ENCODE data around the gene TMEM150C. TPM values are rescaled to one million over a fixed set of nuclear protein-coding genes. Genes with fewer than 3 reads are reported as not detected.

TMEM150C gene
- total RNA-seq, 1 experiment from 2014 or later: 2.7 TPM

GRCh38 chr4:82517043-82517442, 44.7 kb downstream of the TMEM150C start (continued):
- TF ChIP-seq ZSCAN18 (CRISPR knock-in tag; IDR thresholded peaks at IDR 0.05) (no peak), ZNF219 (CRISPR knock-in tag; IDR thresholded peaks at IDR 0.05; ENCODE audit: borderline replicate concordance) (no peak)
- TF ChIP-seq, protein P1, sequence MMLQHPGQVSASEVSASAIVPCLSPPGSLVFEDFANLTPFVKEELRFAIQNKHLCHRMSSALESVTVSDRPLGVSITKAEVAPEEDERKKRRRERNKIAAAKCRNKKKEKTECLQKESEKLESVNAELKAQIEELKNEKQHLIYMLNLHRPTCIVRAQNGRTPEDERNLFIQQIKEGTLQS (CRISPR knock-in tag; conservative IDR thresholded peaks at IDR 0.05): no peak
- TF ChIP-seq, protein P2, sequence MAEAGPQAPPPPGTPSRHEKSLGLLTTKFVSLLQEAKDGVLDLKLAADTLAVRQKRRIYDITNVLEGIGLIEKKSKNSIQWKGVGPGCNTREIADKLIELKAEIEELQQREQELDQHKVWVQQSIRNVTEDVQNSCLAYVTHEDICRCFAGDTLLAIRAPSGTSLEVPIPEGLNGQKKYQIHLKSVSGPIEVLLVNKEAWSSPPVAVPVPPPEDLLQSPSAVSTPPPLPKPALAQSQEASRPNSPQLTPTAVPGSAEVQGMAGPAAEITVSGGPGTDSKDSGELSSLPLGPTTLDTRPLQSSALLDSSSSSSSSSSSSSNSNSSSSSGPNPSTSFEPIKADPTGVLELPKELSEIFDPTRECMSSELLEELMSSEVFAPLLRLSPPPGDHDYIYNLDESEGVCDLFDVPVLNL (CRISPR knock-in tag; IDR thresholded peaks at IDR 0.05; ENCODE audit: borderline replicate concordance, low read depth): no peak

DNA sequence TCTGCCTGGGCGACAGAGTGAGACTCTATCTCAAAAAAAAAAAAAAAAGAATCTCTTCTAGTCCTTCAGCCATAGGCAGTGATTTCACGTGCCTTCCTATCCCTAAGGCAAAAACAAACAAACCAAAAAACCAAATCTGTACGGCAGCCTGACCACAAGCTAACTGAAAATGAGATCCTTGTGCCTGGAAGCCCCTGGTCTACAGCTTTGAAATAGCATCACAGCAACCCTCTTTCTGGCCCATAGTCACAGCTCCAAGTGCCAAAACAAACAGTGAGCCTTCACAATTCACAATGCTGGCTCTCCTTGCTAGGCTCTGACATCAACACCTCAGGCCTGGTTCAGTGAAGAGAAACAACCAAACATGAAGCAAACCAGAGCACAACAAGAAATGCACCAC, 46.1 kb downstream of the TMEM150C start:
- ATAC-seq (no peak), DNase-seq (ENCODE audit: low spot score) (no peak)
- no peaks in the 10 kb centered on the region for H3K27me3 Mint-ChIP-seq (ENCODE audit: low read depth)
- no peak overlapping the region for H3K4me3 Mint-ChIP-seq
- ChIA-PET CTCF (no interaction called here), POLR2A (no interaction called here)
- H3K27ac Mint-ChIP-seq: no peak overlapping the region
- TF ChIP-seq CTCF (IDR thresholded peaks at IDR 0.05) (no peak), TEAD4 (CRISPR knock-in tag; IDR thresholded peaks at IDR 0.05) (no peak)
- TF ChIP-seq, protein P3, sequence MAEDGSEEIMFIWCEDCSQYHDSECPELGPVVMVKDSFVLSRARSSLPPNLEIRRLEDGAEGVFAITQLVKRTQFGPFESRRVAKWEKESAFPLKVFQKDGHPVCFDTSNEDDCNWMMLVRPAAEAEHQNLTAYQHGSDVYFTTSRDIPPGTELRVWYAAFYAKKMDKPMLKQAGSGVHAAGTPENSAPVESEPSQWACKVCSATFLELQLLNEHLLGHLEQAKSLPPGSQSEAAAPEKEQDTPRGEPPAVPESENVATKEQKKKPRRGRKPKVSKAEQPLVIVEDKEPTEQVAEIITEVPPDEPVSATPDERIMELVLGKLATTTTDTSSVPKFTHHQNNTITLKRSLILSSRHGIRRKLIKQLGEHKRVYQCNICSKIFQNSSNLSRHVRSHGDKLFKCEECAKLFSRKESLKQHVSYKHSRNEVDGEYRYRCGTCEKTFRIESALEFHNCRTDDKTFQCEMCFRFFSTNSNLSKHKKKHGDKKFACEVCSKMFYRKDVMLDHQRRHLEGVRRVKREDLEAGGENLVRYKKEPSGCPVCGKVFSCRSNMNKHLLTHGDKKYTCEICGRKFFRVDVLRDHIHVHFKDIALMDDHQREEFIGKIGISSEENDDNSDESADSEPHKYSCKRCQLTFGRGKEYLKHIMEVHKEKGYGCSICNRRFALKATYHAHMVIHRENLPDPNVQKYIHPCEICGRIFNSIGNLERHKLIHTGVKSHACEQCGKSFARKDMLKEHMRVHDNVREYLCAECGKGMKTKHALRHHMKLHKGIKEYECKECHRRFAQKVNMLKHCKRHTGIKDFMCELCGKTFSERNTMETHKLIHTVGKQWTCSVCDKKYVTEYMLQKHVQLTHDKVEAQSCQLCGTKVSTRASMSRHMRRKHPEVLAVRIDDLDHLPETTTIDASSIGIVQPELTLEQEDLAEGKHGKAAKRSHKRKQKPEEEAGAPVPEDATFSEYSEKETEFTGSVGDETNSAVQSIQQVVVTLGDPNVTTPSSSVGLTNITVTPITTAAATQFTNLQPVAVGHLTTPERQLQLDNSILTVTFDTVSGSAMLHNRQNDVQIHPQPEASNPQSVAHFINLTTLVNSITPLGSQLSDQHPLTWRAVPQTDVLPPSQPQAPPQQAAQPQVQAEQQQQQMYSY (CRISPR knock-in tag; IDR thresholded peaks at IDR 0.05): no peak
- H3K4me1 Mint-ChIP-seq: peaks cover 12% of the 10 kb centered on the region
- no peaks in the 10 kb centered on the region for H3K36me3 Mint-ChIP-seq
- no peaks in the 10 kb centered on the region for H3K9me3 Mint-ChIP-seq

DNA sequence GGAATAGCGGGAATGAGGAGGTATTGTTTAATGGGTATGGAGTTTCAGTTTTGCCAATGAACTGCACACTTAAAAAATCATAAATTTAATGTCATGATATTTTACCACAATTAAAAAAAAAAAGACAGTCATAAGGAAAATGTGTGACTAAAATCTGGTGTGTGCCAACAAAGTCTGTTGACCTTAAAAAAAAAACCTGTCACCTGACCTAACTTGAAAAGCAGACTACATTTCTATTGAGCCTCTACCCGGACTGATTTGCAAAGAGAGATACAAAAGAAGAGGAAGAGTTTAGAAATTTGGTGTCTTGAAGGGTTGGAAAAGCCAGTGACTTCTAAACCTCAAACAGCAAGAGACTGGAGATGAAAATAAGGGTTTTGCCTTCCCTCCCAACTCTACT, 48.4 kb downstream of the TMEM150C start:
- ChIA-PET CTCF (no interaction called here), POLR2A (no interaction called here)
- no peaks in the 10 kb centered on the region for H3K9me3 Mint-ChIP-seq
- H3K4me1 Mint-ChIP-seq: peaks cover 12% of the 10 kb centered on the region
- TF ChIP-seq GTF2I (CRISPR knock-in tag; conservative IDR thresholded peaks at IDR 0.05): no peak
- TF ChIP-seq, protein P4, sequence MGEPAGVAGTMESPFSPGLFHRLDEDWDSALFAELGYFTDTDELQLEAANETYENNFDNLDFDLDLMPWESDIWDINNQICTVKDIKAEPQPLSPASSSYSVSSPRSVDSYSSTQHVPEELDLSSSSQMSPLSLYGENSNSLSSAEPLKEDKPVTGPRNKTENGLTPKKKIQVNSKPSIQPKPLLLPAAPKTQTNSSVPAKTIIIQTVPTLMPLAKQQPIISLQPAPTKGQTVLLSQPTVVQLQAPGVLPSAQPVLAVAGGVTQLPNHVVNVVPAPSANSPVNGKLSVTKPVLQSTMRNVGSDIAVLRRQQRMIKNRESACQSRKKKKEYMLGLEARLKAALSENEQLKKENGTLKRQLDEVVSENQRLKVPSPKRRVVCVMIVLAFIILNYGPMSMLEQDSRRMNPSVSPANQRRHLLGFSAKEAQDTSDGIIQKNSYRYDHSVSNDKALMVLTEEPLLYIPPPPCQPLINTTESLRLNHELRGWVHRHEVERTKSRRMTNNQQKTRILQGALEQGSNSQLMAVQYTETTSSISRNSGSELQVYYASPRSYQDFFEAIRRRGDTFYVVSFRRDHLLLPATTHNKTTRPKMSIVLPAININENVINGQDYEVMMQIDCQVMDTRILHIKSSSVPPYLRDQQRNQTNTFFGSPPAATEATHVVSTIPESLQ (CRISPR knock-in tag; IDR thresholded peaks at IDR 0.05): no peak
- no peak for TF ChIP-seq ZNF512 (CRISPR knock-in tag; IDR thresholded peaks at IDR 0.05; ENCODE audit: borderline replicate concordance)
- TF ChIP-seq SMAD3 (CRISPR knock-in tag; IDR thresholded peaks at IDR 0.05; ENCODE audit: borderline replicate concordance): no peak
- TF ChIP-seq SOX15 (CRISPR knock-in tag; IDR thresholded peaks at IDR 0.05): no peak
- TF ChIP-seq TP53 (CRISPR knock-in tag; IDR thresholded peaks at IDR 0.05): no peak
- TF ChIP-seq ZNF423 (CRISPR knock-in tag; IDR thresholded peaks at IDR 0.05): no peak
- TF ChIP-seq, protein P5, sequence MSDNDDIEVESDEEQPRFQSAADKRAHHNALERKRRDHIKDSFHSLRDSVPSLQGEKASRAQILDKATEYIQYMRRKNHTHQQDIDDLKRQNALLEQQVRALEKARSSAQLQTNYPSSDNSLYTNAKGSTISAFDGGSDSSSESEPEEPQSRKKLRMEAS (CRISPR knock-in tag; IDR thresholded peaks at IDR 0.05): no peak
- TF ChIP-seq, protein P6, sequence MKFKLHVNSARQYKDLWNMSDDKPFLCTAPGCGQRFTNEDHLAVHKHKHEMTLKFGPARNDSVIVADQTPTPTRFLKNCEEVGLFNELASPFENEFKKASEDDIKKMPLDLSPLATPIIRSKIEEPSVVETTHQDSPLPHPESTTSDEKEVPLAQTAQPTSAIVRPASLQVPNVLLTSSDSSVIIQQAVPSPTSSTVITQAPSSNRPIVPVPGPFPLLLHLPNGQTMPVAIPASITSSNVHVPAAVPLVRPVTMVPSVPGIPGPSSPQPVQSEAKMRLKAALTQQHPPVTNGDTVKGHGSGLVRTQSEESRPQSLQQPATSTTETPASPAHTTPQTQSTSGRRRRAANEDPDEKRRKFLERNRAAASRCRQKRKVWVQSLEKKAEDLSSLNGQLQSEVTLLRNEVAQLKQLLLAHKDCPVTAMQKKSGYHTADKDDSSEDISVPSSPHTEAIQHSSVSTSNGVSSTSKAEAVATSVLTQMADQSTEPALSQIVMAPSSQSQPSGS (CRISPR knock-in tag; IDR thresholded peaks at IDR 0.05; ENCODE audit: borderline replicate concordance, low read depth): no peak
- H3K36me3 Mint-ChIP-seq: no peaks in the 10 kb centered on the region
- no peak for ATAC-seq
- no peak for DNase-seq (ENCODE audit: low spot score)
- no peak overlapping the region for H3K4me3 Mint-ChIP-seq
- no peak overlapping the region for H3K27ac Mint-ChIP-seq
- no peaks in the 10 kb centered on the region for H3K27me3 Mint-ChIP-seq (ENCODE audit: low read depth)

Data from WTC11 (cell line).